DND-41 (cell line): Measurements from ENCODE around the gene COL19A1.

ENCODE experiments used
- ATAC-seq: fragments of 200-7000 bp; cut with Tn5 transposase; 3 replicates; pipeline ENCODE4 v1.9.1; 2021; ENCODE audit warnings: low read depth; ENCODE audit not compliant: insufficient read depth
- DNase-seq: peaks from one replicate; pipeline ENCODE4 v3.0.0-alpha.2; 2020
- H2AFZ ChIP-seq: 2 replicates; pipeline ENCODE4 v1.6.0; 2012; ENCODE audit warnings: low read depth, low read length
- H3K27ac ChIP-seq: 2 replicates; pipeline ENCODE4 v1.5.1; 2012; ENCODE audit warnings: low read length, inconsistent platforms
- H3K27me3 ChIP-seq: fragments of 200-600 bp; sonication (generic); 2 replicates; pipeline ENCODE4 v1.6.0; 2012; ENCODE audit warnings: low read length, mild to moderate bottlenecking, inconsistent platforms; ENCODE audit not compliant: insufficient read depth, poor library complexity
- H3K36me3 ChIP-seq: 2 replicates; pipeline ENCODE4 v1.5.1; 2012; ENCODE audit warnings: low read length, inconsistent platforms; ENCODE audit not compliant: insufficient read depth
- H3K4me1 ChIP-seq: 2 replicates; pipeline ENCODE4 v1.5.1; 2012; ENCODE audit warnings: mild to moderate bottlenecking, low read length; ENCODE audit not compliant: insufficient read depth
- H3K4me2 ChIP-seq: 2 replicates; pipeline ENCODE4 v1.6.0; 2012; ENCODE audit warnings: mild to moderate bottlenecking, moderate library complexity, low read length, inconsistent platforms; ENCODE audit not compliant: insufficient read depth
- H3K4me3 ChIP-seq, 2 experiments: fragments of 200-600 bp in 1 of 2; shearing (Covaris generic) in 1 of 2; 2 replicates each; pipeline ENCODE4 v1.5.1; 2012 to 2016; ENCODE audit warnings: inconsistent platforms in 2 of 2, low read length in 2 of 2, mild to moderate bottlenecking in 2 of 2, low read depth in 1 of 2, moderate library complexity in 1 of 2
- H3K79me2 ChIP-seq: 2 replicates; pipeline ENCODE4 v1.6.0; 2012; ENCODE audit warnings: low read length, inconsistent platforms; ENCODE audit not compliant: insufficient read depth
- H3K9ac ChIP-seq: 2 replicates; pipeline ENCODE4 v1.6.0; 2012; ENCODE audit warnings: low read depth, mild to moderate bottlenecking, inconsistent platforms, low read length, moderate library complexity
- H3K9me3 ChIP-seq: 2 replicates; pipeline ENCODE4 v1.5.1; 2012; ENCODE audit warnings: low read length, moderate library complexity, mild to moderate bottlenecking, inconsistent platforms; ENCODE audit not compliant: insufficient read depth, severe bottlenecking
- H4K20me1 ChIP-seq: 2 replicates; pipeline ENCODE4 v1.6.0; 2012; ENCODE audit warnings: low read length; ENCODE audit not compliant: insufficient read depth
- EZH2 ChIP-seq: IDR thresholded peaks from 3 replicates; pipeline ENCODE4 v1.6.1; 2012; ENCODE audit warnings: borderline replicate concordance, low read depth, mild to moderate bottlenecking, moderate library complexity, low read length, inconsistent platforms; ENCODE audit not compliant: severe bottlenecking
- TF ChIP-seq, protein P1 (sequence below): IDR thresholded peaks from 2 replicates; pipeline ENCODE4 v1.5.1; 2012; ENCODE audit warnings: borderline replicate concordance, low read length, moderate library complexity, mild to moderate bottlenecking; ENCODE audit not compliant: poor library complexity, severe bottlenecking; ENCODE audit errors: extremely low read depth

COL19A1 gene

DNA sequence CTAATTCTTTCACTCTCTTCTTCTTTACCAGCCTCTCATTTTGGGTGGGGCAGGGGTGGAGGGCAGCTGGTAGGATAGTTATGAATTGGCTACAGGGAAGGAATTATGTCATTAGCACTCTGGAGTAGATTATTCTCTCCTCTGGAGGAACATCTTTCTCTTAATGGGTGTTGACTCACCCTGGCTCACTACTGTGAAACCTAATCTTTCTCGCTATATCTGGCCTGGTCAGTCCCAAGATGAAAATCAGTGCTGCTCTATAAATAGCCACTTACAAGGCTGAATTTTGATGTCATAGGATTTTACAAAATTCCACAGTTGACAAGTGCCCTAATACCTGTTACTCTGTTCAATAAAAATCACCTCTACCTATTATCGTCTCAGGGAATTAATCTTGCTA, 285.3 kb downstream of the COL19A1 start:
- Histone ChIP-seq H3K27me3 (no peaks in the 10 kb centered on the region), H3K36me3 (no peaks in the 10 kb centered on the region), H3K79me2 (no peaks in the 10 kb centered on the region), H3K4me2 (no peak overlapping the region), H4K20me1 (no peaks in the 10 kb centered on the region), H3K4me1 (no peaks in the 10 kb centered on the region), H3K9ac (no peak overlapping the region), H3K27ac (no peak overlapping the region), H3K4me3 (no peak overlapping the region), H3K9me3 (no peaks in the 10 kb centered on the region), H2AFZ (no peak overlapping the region)
- ATAC-seq (no peak), DNase-seq (no peak)
- no peak for TF ChIP-seq EZH2
- TF ChIP-seq, protein P1, sequence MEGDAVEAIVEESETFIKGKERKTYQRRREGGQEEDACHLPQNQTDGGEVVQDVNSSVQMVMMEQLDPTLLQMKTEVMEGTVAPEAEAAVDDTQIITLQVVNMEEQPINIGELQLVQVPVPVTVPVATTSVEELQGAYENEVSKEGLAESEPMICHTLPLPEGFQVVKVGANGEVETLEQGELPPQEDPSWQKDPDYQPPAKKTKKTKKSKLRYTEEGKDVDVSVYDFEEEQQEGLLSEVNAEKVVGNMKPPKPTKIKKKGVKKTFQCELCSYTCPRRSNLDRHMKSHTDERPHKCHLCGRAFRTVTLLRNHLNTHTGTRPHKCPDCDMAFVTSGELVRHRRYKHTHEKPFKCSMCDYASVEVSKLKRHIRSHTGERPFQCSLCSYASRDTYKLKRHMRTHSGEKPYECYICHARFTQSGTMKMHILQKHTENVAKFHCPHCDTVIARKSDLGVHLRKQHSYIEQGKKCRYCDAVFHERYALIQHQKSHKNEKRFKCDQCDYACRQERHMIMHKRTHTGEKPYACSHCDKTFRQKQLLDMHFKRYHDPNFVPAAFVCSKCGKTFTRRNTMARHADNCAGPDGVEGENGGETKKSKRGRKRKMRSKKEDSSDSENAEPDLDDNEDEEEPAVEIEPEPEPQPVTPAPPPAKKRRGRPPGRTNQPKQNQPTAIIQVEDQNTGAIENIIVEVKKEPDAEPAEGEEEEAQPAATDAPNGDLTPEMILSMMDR: no peak

DNA sequence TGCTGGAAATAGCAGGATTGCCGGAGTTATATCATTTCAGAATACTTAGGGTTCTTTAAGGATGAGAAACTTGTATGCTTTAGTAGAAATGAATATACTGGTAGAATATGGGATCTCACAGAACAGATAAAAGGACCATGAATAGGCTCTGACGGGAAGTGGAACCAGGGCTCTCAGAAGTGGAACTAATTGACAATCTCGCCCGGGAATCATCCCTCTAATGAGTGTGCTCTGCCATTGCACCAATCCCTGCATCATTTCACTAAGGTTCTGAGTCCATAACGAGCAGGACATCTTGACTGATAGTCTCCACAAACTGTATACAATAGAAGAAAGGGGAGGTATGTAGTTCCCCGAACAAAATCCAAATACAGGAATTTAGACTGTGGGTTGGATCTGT, 286.4 kb downstream of the COL19A1 start:
- Histone ChIP-seq H3K27me3 (no peaks in the 10 kb centered on the region), H3K4me3 (no peak overlapping the region), H3K4me2 (no peak overlapping the region), H3K9me3 (no peaks in the 10 kb centered on the region), H3K27ac (no peak overlapping the region), H4K20me1 (no peaks in the 10 kb centered on the region), H2AFZ (no peak overlapping the region), H3K36me3 (no peaks in the 10 kb centered on the region), H3K79me2 (no peaks in the 10 kb centered on the region), H3K4me1 (no peaks in the 10 kb centered on the region), H3K9ac (no peak overlapping the region)
- TF ChIP-seq EZH2: no peak
- TF ChIP-seq, protein P1: no peak
- DNase-seq (no peak), ATAC-seq (no peak)

DNA sequence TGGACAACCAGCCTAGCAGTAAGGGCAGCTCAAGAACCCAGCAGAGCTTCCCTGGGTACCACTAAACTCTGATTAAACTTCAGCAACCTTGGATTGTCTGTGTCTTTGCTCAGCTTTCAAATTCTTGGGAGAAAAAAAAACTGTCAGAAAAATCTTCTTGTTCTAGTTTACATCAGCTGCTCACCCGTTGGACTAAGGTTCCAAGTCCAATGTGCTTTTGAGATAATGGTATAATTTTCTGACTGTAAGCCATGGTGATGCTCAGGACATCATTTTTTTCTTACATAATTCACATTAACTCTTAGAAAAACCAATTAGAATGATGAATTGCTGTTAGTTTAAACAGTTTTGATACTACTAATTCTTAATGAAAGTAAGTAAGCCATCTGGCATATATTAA, 290.7 kb downstream of the COL19A1 start:
- Histone ChIP-seq H3K27ac (no peak overlapping the region), H4K20me1 (no peaks in the 10 kb centered on the region), H3K27me3 (no peaks in the 10 kb centered on the region), H2AFZ (no peak overlapping the region), H3K9ac (no peak overlapping the region), H3K36me3 (no peaks in the 10 kb centered on the region), H3K4me2 (no peak overlapping the region), H3K4me3 (no peak overlapping the region), H3K9me3 (no peaks in the 10 kb centered on the region), H3K79me2 (no peaks in the 10 kb centered on the region), H3K4me1 (no peaks in the 10 kb centered on the region)
- ATAC-seq (no peak), DNase-seq (no peak)
- TF ChIP-seq EZH2: no peak
- TF ChIP-seq, protein P1: no peak

DNA sequence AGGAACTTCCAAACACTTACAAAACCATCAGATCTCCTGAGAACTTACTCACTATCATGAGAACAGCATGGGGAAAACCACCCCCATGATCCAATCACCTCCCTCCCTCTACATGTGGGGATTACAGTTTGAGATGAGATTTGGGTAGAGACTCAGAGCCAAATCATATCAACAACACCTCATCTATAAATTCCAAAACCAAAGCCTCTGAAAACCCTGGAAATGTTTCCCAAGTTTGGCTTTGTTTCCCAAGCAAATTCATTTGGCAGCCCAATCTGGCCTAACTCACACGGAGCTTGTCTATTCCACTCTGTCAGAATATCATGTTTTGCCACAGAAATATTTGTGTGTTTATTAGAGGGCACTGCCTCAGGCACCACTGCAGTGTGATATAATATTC, 293.9 kb downstream of the COL19A1 start:
- Histone ChIP-seq H3K36me3 (no peaks in the 10 kb centered on the region), H3K9me3 (no peaks in the 10 kb centered on the region), H2AFZ (no peak overlapping the region), H3K4me3 (no peak overlapping the region), H3K4me2 (no peak overlapping the region), H3K4me1 (no peaks in the 10 kb centered on the region), H3K27ac (no peak overlapping the region), H4K20me1 (no peaks in the 10 kb centered on the region), H3K9ac (no peak overlapping the region), H3K79me2 (no peaks in the 10 kb centered on the region), H3K27me3 (no peaks in the 10 kb centered on the region)
- ATAC-seq (no peak), DNase-seq (no peak)
- TF ChIP-seq, protein P1: no peak
- no peak for TF ChIP-seq EZH2
